NT2/D1 (cell line): ENCODE data around the gene GPC6.

Experiments used
- SUZ12 ChIP-seq: IDR thresholded peaks from 2 replicates; pipeline ENCODE4 v1.6.1; 2011; ENCODE audit not compliant: insufficient read length, insufficient read depth; ENCODE audit errors: extremely low read depth
- YY1 ChIP-seq: IDR thresholded peaks from 2 replicates; pipeline ENCODE4 v1.6.1; 2011; ENCODE audit not compliant: insufficient read length, insufficient read depth
- ZNF274 ChIP-seq: IDR thresholded peaks from 2 replicates; pipeline ENCODE4 v1.6.1; 2011; ENCODE audit warnings: mild to moderate bottlenecking, low read depth, low read length

DNA sequence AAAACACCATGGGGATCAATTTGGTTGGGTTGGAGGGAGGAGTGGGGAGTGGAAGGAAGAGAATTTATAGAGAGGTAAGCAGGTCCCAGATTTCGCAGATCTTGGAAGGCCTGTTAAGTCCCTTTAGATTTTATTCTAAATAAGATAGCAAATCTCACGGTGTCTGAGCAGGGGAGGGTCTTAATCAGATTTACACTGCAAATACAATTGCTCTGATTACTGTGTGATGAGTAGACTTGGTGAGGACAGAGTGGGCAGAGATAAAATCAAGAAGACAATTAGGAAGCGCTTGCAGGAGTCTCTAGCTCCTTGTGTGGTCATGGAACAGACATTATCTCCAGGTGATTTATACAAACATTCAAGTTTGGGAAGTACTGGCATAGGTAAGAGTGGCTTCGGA is 126.0 kb downstream of the GPC6 start:
- TF ChIP-seq YY1, result no peak
- no peak for TF ChIP-seq SUZ12
- TF ChIP-seq ZNF274, result no peak
